ENCODE results near the gene TPRG1. TPM values are rescaled to one million over a fixed set of nuclear protein-coding genes. Genes with fewer than 3 reads are reported as not detected.

TPRG1 gene
- total and polyA plus RNA-seq, 2 donors (not counting 1 experiment from before 2014, with no cell fraction given) = 0.47 to 0.99 TPM

DNA sequence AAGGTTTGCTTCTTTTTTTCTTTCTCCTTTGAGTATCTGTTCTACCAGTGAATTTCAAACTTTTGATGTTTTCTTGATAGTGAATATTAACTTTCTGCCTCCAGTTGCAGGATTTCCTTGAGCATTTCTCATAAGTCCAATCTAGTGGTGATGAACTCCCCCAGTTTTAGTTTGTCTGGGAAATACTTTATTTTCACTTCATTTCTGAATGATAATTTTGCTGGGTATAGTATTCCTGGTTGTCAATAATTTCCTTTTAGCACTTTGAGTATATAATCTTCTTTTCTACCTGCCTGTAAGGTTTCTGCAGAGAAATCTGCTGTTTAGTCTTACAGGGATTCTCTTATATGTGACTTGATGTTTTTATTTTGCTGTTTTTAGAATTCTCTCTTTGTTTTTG, 21.0 kb downstream of the TPRG1 start:
- H3K79me2 ChIP-seq (ENCODE audit: control insufficient read depth, insufficient read depth, low read length) = no peaks in the 10 kb centered on the region
- no peak overlapping the region for H3K9ac ChIP-seq (ENCODE audit: insufficient read depth, low read length)
- no peak for DNase-seq (ENCODE audit: low read depth in 2 of 2)
- no peak overlapping the region for H2AFZ ChIP-seq (ENCODE audit: low read length)
- no peak overlapping the region for H3K4me2 ChIP-seq (ENCODE audit: extremely low read depth, insufficient read depth, low read length)
- H3K4me3 ChIP-seq (replicated peaks in 1 of 4; ENCODE audit: control extremely low read depth in 1 of 4, insufficient read depth in 1 of 4, low read depth in 3 of 4, low read length in 4 of 4) = no peak overlapping the region
- no peaks in the 10 kb centered on the region for H3K9me3 ChIP-seq (ENCODE audit: control insufficient read depth, insufficient read depth, low read depth, low read length)
- no peaks in the 10 kb centered on the region for H3K4me1 ChIP-seq (ENCODE audit: control insufficient read depth, extremely low read depth, insufficient read depth, low read length)
- no peaks in the 10 kb centered on the region for H3K27me3 ChIP-seq (ENCODE audit: control insufficient read depth, insufficient read depth, low read length)
- no peaks in the 10 kb centered on the region for H4K20me1 ChIP-seq (ENCODE audit: control insufficient read depth, extremely low read depth, insufficient read depth, low read length)
- H3K36me3 ChIP-seq (ENCODE audit: control insufficient read depth, insufficient read depth, low read length) = no peaks in the 10 kb centered on the region
- TF ChIP-seq EZH2 (IDR thresholded peaks at IDR 0.05; ENCODE audit: low read length, missing control alignments) = no peak
- TF ChIP-seq, protein P1, sequence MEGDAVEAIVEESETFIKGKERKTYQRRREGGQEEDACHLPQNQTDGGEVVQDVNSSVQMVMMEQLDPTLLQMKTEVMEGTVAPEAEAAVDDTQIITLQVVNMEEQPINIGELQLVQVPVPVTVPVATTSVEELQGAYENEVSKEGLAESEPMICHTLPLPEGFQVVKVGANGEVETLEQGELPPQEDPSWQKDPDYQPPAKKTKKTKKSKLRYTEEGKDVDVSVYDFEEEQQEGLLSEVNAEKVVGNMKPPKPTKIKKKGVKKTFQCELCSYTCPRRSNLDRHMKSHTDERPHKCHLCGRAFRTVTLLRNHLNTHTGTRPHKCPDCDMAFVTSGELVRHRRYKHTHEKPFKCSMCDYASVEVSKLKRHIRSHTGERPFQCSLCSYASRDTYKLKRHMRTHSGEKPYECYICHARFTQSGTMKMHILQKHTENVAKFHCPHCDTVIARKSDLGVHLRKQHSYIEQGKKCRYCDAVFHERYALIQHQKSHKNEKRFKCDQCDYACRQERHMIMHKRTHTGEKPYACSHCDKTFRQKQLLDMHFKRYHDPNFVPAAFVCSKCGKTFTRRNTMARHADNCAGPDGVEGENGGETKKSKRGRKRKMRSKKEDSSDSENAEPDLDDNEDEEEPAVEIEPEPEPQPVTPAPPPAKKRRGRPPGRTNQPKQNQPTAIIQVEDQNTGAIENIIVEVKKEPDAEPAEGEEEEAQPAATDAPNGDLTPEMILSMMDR (conservative IDR thresholded peaks at IDR 0.05 in 1 of 2, IDR thresholded peaks at IDR 0.05 in 1 of 2; ENCODE audit: low read depth in 1 of 2, low read length in 2 of 2) = no peak
- H3K27ac ChIP-seq (ENCODE audit: insufficient read depth, low read length) = no peak overlapping the region

DNA sequence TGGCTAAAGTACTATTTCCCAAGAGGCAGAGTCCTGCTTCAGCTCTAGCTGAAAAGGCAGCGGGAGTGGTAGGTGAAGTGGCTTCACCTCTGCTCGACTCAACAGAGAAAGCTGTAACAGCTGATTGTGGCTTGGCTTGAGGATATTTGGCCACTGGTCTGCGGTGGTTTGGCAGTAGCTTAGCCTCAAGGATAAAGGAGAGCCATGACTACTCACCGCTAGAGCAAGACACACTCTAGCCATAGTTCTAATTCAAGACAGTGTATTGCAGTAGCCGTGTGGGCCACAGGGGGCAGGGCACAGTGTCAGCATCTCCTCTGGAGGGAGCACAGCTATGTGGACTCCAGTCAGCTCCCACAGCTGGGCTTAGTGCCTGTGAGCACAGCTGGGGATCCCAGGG, 23.5 kb downstream of the TPRG1 start:
- H3K79me2 ChIP-seq (ENCODE audit: control insufficient read depth, insufficient read depth, low read length) = no peaks in the 10 kb centered on the region
- peak in 1 of 2 donors; percentile 19 for DNase-seq (ENCODE audit: low read depth in 2 of 2)

GRCh38 chr3:189202106-189202505, 30.3 kb downstream of the TPRG1 start:
- no peak overlapping the region for H2AFZ ChIP-seq (ENCODE audit: low read length)
- H4K20me1 ChIP-seq (ENCODE audit: control insufficient read depth, extremely low read depth, insufficient read depth, low read length) = no peaks in the 10 kb centered on the region
- TF ChIP-seq EZH2 (IDR thresholded peaks at IDR 0.05; ENCODE audit: low read length, missing control alignments) = no peak
- TF ChIP-seq, protein P1 (conservative IDR thresholded peaks at IDR 0.05 in 1 of 2, IDR thresholded peaks at IDR 0.05 in 1 of 2; ENCODE audit: low read depth in 1 of 2, low read length in 2 of 2) = no peak
- DNase-seq (ENCODE audit: low read depth in 2 of 2) = peak in 1 of 2 donors; percentile 20
- no peaks in the 10 kb centered on the region for H3K79me2 ChIP-seq (ENCODE audit: control insufficient read depth, insufficient read depth, low read length)
- H3K27ac ChIP-seq (ENCODE audit: insufficient read depth, low read length) = no peak overlapping the region
- no peaks in the 10 kb centered on the region for H3K4me1 ChIP-seq (ENCODE audit: control insufficient read depth, extremely low read depth, insufficient read depth, low read length)
- no peak overlapping the region for H3K4me2 ChIP-seq (ENCODE audit: extremely low read depth, insufficient read depth, low read length)
- H3K4me3 ChIP-seq (replicated peaks in 1 of 4; ENCODE audit: control extremely low read depth in 1 of 4, insufficient read depth in 1 of 4, low read depth in 3 of 4, low read length in 4 of 4) = no peak overlapping the region
- H3K27me3 ChIP-seq (ENCODE audit: control insufficient read depth, insufficient read depth, low read length) = no peaks in the 10 kb centered on the region
- no peak overlapping the region for H3K9ac ChIP-seq (ENCODE audit: insufficient read depth, low read length)
- no peaks in the 10 kb centered on the region for H3K9me3 ChIP-seq (ENCODE audit: control insufficient read depth, insufficient read depth, low read depth, low read length)
- H3K36me3 ChIP-seq (ENCODE audit: control insufficient read depth, insufficient read depth, low read length) = no peaks in the 10 kb centered on the region

More for the DNA sequence above, 23.5 kb downstream of the TPRG1 start:
- Histone ChIP-seq H4K20me1 (ENCODE audit: control insufficient read depth, extremely low read depth, insufficient read depth, low read length) (no peaks in the 10 kb centered on the region), H3K4me3 (replicated peaks in 1 of 4; ENCODE audit: control extremely low read depth in 1 of 4, insufficient read depth in 1 of 4, low read depth in 3 of 4, low read length in 4 of 4) (no peak overlapping the region), H3K27ac (ENCODE audit: insufficient read depth, low read length) (no peak overlapping the region), H3K4me1 (ENCODE audit: control insufficient read depth, extremely low read depth, insufficient read depth, low read length) (no peaks in the 10 kb centered on the region), H3K9ac (ENCODE audit: insufficient read depth, low read length) (no peak overlapping the region), H3K4me2 (ENCODE audit: extremely low read depth, insufficient read depth, low read length) (no peak overlapping the region), H3K9me3 (ENCODE audit: control insufficient read depth, insufficient read depth, low read depth, low read length) (no peaks in the 10 kb centered on the region), H3K27me3 (ENCODE audit: control insufficient read depth, insufficient read depth, low read length) (no peaks in the 10 kb centered on the region), H2AFZ (ENCODE audit: low read length) (no peak overlapping the region), H3K36me3 (ENCODE audit: control insufficient read depth, insufficient read depth, low read length) (no peaks in the 10 kb centered on the region)
- no peak for TF ChIP-seq EZH2 (IDR thresholded peaks at IDR 0.05; ENCODE audit: low read length, missing control alignments)
- TF ChIP-seq, protein P1 (conservative IDR thresholded peaks at IDR 0.05 in 1 of 2, IDR thresholded peaks at IDR 0.05 in 1 of 2; ENCODE audit: low read depth in 1 of 2, low read length in 2 of 2) = peak in 1 of 2 donors; percentile 5

All from fibroblast of lung (primary cell).